MM.1S (cell line): ENCODE data around the gene DIP2C.

ENCODE experiments used
- DNase-seq: peaks from one replicate; pipeline ENCODE4 v3.0.0-alpha.2; 2015
- H2AFZ ChIP-seq: fragments of 300-600 bp; sonication (generic); 2 replicates; pipeline ENCODE4 v1.6.0; 2016; ENCODE audit warnings: antibody characterized with exemption, low read length
- H3F3A ChIP-seq: fragments of 300-600 bp; sonication (generic); 2 replicates; pipeline ENCODE4 v1.6.1; 2016; ENCODE audit warnings: mild to moderate bottlenecking, antibody characterized with exemption, low read length, moderate library complexity, mixed read lengths; ENCODE audit not compliant: insufficient read depth
- H3K27ac ChIP-seq: fragments of 300-600 bp; sonication (generic); 2 replicates; pipeline ENCODE4 v1.5.1; 2016; ENCODE audit warnings: mild to moderate bottlenecking, low read length
- H3K27me3 ChIP-seq: fragments of 300-600 bp; sonication (generic); replicated peaks from 2 replicates; pipeline ENCODE4 v1.6.0; 2016; ENCODE audit warnings: low read length; ENCODE audit not compliant: insufficient read depth
- H3K36me3 ChIP-seq: fragments of 300-600 bp; sonication (generic); replicated peaks from 2 replicates; pipeline ENCODE4 v1.6.1; 2016; ENCODE audit warnings: mild to moderate bottlenecking, low read length, mixed read lengths; ENCODE audit not compliant: insufficient read depth
- H3K4me1 ChIP-seq: fragments of 300-600 bp; sonication (generic); 2 replicates; pipeline ENCODE4 v1.6.1; 2016; ENCODE audit warnings: low read length, mixed read lengths
- H3K4me2 ChIP-seq: fragments of 300-600 bp; sonication (generic); 2 replicates; pipeline ENCODE4 v1.6.0; 2016; ENCODE audit warnings: low read depth, low read length
- H3K4me3 ChIP-seq: fragments of 300-600 bp; sonication (generic); 2 replicates; pipeline ENCODE4 v1.5.1; 2016; ENCODE audit warnings: low read length, mixed read lengths
- H3K79me2 ChIP-seq: fragments of 300-600 bp; sonication (generic); 2 replicates; pipeline ENCODE4 v1.6.1; 2016; ENCODE audit warnings: mixed run types, low read length, mixed read lengths
- H3K9ac ChIP-seq: fragments of 300-600 bp; sonication (generic); 2 replicates; pipeline ENCODE4 v1.6.1; 2016; ENCODE audit warnings: low read length, mixed read lengths
- H3K9me2 ChIP-seq: fragments of 300-600 bp; sonication (generic); replicated peaks from 2 replicates; pipeline ENCODE4 v1.6.1; 2016; ENCODE audit warnings: mild to moderate bottlenecking, low read length, mixed read lengths; ENCODE audit not compliant: insufficient read depth
- H3K9me3 ChIP-seq: fragments of 300-600 bp; sonication (generic); replicated peaks from 2 replicates; pipeline ENCODE4 v1.6.1; 2016; ENCODE audit warnings: mild to moderate bottlenecking, low read length, mixed read lengths; ENCODE audit not compliant: insufficient read depth
- H4K20me1 ChIP-seq: fragments of 300-600 bp; sonication (generic); 2 replicates; pipeline ENCODE4 v1.6.1; 2016; ENCODE audit warnings: mild to moderate bottlenecking, low read length, moderate library complexity, mixed read lengths; ENCODE audit not compliant: insufficient read depth
- EZH2 ChIP-seq: fragments of 300-600 bp; sonication (generic); optimal IDR thresholded peaks from 2 replicates; pipeline ENCODE3; 2017; ENCODE audit warnings: low read depth, mild to moderate bottlenecking, antibody characterized with exemption, low read length, mixed read lengths
- EZH2phosphoT487 ChIP-seq: fragments of 300-600 bp; sonication (generic); IDR thresholded peaks from 2 replicates; pipeline ENCODE4 v1.6.1; 2018; ENCODE audit warnings: antibody characterized with exemption, low read length
- TF ChIP-seq, protein P1 (sequence below): fragments of 300-600 bp; sonication (generic); IDR thresholded peaks from 2 replicates; pipeline ENCODE4 v1.5.1; 2016; ENCODE audit warnings: antibody characterized with exemption, low read length, mixed read lengths

Gene DIP2C

DNA sequence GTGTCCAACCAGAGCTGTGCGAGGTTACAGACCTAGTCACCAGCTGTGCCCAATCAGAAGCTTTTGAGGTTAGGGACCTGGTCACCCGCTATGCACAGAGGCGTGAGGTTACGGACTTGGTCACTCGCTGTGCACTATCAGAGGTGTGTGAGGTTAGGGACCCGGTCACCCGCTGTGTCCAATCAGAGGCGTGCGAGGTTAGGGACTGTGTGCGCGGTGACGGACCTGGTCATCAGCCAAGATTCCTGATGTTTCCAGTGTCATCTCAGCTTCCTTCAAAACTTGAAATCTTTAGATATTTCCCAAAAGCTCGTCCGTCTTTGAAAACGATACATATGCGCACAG lies 182.1 kb downstream of the DIP2C start:
- no peak overlapping the region for H3K4me2 ChIP-seq
- no peaks in the 10 kb centered on the region for H3K36me3 ChIP-seq
- no peak overlapping the region for H3K4me3 ChIP-seq
- no peaks in the 10 kb centered on the region for H3K9me2 ChIP-seq
- no peak for DNase-seq
- no peaks in the 10 kb centered on the region for H3K27me3 ChIP-seq
- H4K20me1 ChIP-seq: no peaks in the 10 kb centered on the region
- TF ChIP-seq EZH2: no peak
- TF ChIP-seq EZH2phosphoT487: no peak
- TF ChIP-seq, protein P1, sequence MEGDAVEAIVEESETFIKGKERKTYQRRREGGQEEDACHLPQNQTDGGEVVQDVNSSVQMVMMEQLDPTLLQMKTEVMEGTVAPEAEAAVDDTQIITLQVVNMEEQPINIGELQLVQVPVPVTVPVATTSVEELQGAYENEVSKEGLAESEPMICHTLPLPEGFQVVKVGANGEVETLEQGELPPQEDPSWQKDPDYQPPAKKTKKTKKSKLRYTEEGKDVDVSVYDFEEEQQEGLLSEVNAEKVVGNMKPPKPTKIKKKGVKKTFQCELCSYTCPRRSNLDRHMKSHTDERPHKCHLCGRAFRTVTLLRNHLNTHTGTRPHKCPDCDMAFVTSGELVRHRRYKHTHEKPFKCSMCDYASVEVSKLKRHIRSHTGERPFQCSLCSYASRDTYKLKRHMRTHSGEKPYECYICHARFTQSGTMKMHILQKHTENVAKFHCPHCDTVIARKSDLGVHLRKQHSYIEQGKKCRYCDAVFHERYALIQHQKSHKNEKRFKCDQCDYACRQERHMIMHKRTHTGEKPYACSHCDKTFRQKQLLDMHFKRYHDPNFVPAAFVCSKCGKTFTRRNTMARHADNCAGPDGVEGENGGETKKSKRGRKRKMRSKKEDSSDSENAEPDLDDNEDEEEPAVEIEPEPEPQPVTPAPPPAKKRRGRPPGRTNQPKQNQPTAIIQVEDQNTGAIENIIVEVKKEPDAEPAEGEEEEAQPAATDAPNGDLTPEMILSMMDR: no peak
- H3K9me3 ChIP-seq: no peaks in the 10 kb centered on the region
- peaks cover 32% of the 10 kb centered on the region for H3K4me1 ChIP-seq
- H3K79me2 ChIP-seq: peaks cover 10% of the 10 kb centered on the region; the same call in 1 of the 2 replicates
- H3K9ac ChIP-seq: no peak overlapping the region
- peaks cover 14% of the 10 kb centered on the region for H3F3A ChIP-seq
- no peak overlapping the region for H2AFZ ChIP-seq
- no peak overlapping the region for H3K27ac ChIP-seq

DNA sequence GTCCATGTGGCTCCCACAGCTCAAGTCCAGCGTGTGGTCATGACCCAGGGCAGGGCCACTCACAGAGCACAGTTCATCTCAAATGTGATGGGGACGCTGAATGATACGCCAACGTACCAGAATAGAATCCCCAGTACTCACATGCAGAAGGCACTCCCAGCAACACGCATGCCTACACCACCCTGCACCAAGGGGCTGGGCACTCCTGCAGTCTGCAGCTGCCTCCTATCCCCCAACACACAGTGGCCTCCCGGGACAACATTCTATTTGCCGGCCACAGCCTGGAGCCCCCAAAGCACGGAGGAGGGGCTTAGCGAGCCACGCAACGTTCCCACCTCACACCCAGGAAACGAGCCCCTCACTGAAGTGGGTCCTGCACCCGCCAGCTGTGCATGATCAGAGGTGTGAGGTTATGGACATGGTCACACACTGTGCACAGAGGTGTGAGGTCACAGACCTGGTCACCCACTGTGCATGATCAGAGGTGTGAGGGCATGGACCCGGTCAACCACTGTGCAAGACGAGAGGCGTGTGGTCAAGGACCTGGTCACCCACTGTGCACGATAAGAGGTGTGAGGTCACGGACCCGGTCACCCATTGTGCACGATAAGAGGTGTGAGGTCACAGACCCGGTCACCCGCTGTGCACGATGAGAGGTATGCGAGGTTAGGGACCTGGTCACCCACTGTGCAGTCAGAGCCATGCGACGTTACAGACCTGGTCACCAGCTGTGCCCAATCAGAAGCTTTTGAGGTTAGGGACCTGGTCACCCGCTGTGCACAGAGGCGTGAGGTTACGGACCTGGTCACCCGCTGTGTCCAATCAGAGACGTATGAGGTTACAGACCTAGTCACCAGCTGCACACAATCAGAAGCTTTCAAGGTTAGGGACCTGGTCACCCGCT lies 182.8 kb downstream of the DIP2C start:
- H3K9ac ChIP-seq: no peak overlapping the region
- H3K9me2 ChIP-seq: no peaks in the 10 kb centered on the region
- no peaks in the 10 kb centered on the region for H3K36me3 ChIP-seq
- H2AFZ ChIP-seq: no peak overlapping the region
- H3F3A ChIP-seq: peaks cover 12% of the 10 kb centered on the region
- H3K27ac ChIP-seq: no peak overlapping the region
- no peak overlapping the region for H3K4me3 ChIP-seq
- no peak overlapping the region for H3K4me2 ChIP-seq
- DNase-seq: no peak
- no peaks in the 10 kb centered on the region for H3K9me3 ChIP-seq
- H4K20me1 ChIP-seq: no peaks in the 10 kb centered on the region
- H3K4me1 ChIP-seq: peaks cover 32% of the 10 kb centered on the region
- H3K27me3 ChIP-seq: no peaks in the 10 kb centered on the region
- TF ChIP-seq EZH2: no peak
- TF ChIP-seq EZH2phosphoT487: no peak
- TF ChIP-seq, protein P1: no peak
- peaks cover 10% of the 10 kb centered on the region; the same call in 1 of the 2 replicates for H3K79me2 ChIP-seq

DNA sequence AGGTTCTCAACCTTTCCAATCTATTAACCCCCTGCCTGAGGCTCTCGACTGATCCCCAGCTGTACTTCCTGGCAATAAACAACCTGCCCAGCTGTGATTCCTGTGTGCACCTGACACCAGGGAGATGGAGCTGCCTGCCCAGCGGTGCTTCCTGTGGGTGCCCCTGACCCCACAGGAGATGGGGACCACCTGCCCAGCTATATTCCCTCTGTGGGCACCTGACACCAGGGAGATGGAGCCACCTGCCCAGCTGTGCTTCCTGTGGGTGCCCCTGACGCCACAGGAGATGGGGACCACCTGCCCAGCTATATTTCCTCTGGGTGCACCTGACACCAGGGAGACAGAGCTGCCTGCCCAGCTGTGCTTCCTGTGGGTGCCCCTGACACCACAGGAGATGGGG lies 184.0 kb downstream of the DIP2C start:
- no peaks in the 10 kb centered on the region for H3K36me3 ChIP-seq
- no peak overlapping the region for H3K27ac ChIP-seq
- no peak overlapping the region for H3K9ac ChIP-seq
- no peaks in the 10 kb centered on the region for H3K9me3 ChIP-seq
- peaks cover 29% of the 10 kb centered on the region for H3K4me1 ChIP-seq
- H3F3A ChIP-seq: peaks cover under 1% of the 10 kb centered on the region
- H2AFZ ChIP-seq: no peak overlapping the region
- H3K79me2 ChIP-seq: peaks cover 10% of the 10 kb centered on the region; the same call in 1 of the 2 replicates
- H4K20me1 ChIP-seq: no peaks in the 10 kb centered on the region
- no peaks in the 10 kb centered on the region for H3K9me2 ChIP-seq
- no peaks in the 10 kb centered on the region for H3K27me3 ChIP-seq
- no peak for DNase-seq
- TF ChIP-seq, protein P1: no peak
- TF ChIP-seq EZH2 (no peak), EZH2phosphoT487 (no peak)
- H3K4me2 ChIP-seq: no peak overlapping the region
- no peak overlapping the region for H3K4me3 ChIP-seq
